Erythroblast (primary cell): ENCODE results near the gene AR.

Source experiments
- GATA1 ChIP-seq: IDR thresholded peaks from 2 replicates; pipeline ENCODE4 v1.6.1; 2011; ENCODE audit warnings: low read depth, mild to moderate bottlenecking, control low read depth, low read length, moderate library complexity
- POLR2A ChIP-seq: IDR thresholded peaks from 2 replicates; pipeline ENCODE4 v1.6.1; 2011; ENCODE audit warnings: mild to moderate bottlenecking, low read length

- TF ChIP-seq POLR2A (no peak), GATA1 (no peak)
Observed at GRCh38 chrX:67622053-67622585, 78.3 kb downstream of the AR start.
